MCF 10A (cell line): ENCODE measurements around the gene HTR3B. TPM values are rescaled to one million over a fixed set of nuclear protein-coding genes. Genes with fewer than 3 reads are reported as not detected.
"Not testable (repeated sequence)": the region's sequence is repeated elsewhere in the genome, so short reads cannot be mapped to it uniquely, and the experiment has no call there.

ENCODE experiments used
- BruUV-seq: library from RNA; stranded (reverse); fragments of 400-500 nt; replicated peaks from 2 replicates; lab custom pipeline; 2021; lab: Mats Ljungman, UMichigan
- CTCF ChIA-PET: fragments of 300-600 bp; sonication (Branson Sonifier 250); formaldehyde crosslinking; extraction: SDS; loops from one replicate; lab custom pipeline; 2021; ENCODE audit warnings: antibody characterized with exemption, inconsistent platforms; lab: Yijun Ruan, JAX
- POLR2A ChIA-PET: fragments of 300-600, 350-650 bp; sonication (Branson Sonifier 250); formaldehyde crosslinking; extraction: SDS; loops from one replicate; lab custom pipeline; 2020; ENCODE audit warnings: antibody characterized with exemption, inconsistent platforms; lab: Yijun Ruan, JAX
- DNase-seq: peaks from one replicate; pipeline ENCODE4 v3.0.0-alpha.2; 2018; ENCODE audit not compliant: unreplicated experiment
- H3K27ac Mint-ChIP-seq: one replicate; pipeline ENCODE4 v1.8.0; 2022; ENCODE audit warnings: mild to moderate bottlenecking, low read depth, mixed read lengths; ENCODE audit not compliant: unreplicated experiment
- H3K27me3 Mint-ChIP-seq: one replicate; pipeline ENCODE4 v1.8.0; 2022; ENCODE audit warnings: mixed read lengths; ENCODE audit not compliant: insufficient read depth, unreplicated experiment
- H3K36me3 Mint-ChIP-seq: one replicate; pipeline ENCODE4 v1.8.0; 2022; ENCODE audit warnings: mild to moderate bottlenecking, moderate library complexity, mixed read lengths; ENCODE audit not compliant: insufficient read depth, unreplicated experiment
- H3K4me1 Mint-ChIP-seq: one replicate; pipeline ENCODE4 v1.8.0; 2022; ENCODE audit warnings: mixed read lengths; ENCODE audit not compliant: insufficient read depth, unreplicated experiment
- H3K4me3 Mint-ChIP-seq: one replicate; pipeline ENCODE4 v1.8.0; 2022; ENCODE audit warnings: mild to moderate bottlenecking, moderate library complexity, mixed read lengths; ENCODE audit not compliant: unreplicated experiment
- H3K9me3 Mint-ChIP-seq: one replicate; pipeline ENCODE4 v1.8.0; 2022; ENCODE audit warnings: mixed read lengths; ENCODE audit not compliant: unreplicated experiment
- intact Hi-C: fragments of 100-400 bp; cut with micrococcal nuclease; formaldehyde crosslinking; loops from 2 replicates; pipeline ENCODE4 v1.14.1; 2022
- total RNA-seq: library from RNA; stranded (reverse); gene quantifications from 2 replicates; pipeline ENCODE4 v1.2.3, GENCODE V29; 2022
- TF ChIP-seq, protein P1 (sequence below): fragments of 200-600 bp; IDR thresholded peaks from one replicate; pipeline ENCODE4 v1.8.0; 2022; ENCODE audit warnings: antibody characterized with exemption, mild to moderate bottlenecking; ENCODE audit not compliant: unreplicated experiment

HTR3B gene
- total RNA-seq, 1 experiment from 2014 or later = not detected

DNA sequence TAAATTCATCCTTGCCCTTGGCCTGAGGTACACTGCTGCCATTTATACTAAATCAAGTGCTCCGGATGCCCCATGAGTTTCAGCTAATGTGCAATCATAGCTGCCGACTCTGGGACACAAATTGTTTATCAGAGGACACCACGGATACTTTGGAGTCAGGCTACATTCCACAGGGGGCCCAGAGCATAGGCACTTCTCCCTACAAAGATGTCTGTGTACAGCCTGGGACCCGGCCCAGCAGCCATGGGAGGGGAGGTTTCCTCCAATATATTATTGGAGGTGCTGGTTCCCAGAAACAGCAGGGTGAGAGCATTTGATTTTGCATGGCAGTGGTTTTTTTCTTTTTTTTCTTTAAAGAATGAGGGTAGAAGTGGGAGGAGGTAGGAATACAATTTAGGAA, 31.3 kb downstream of the HTR3B start:
- Mint-ChIP-seq H3K27ac (no peak overlapping the region), H3K4me3 (no peak overlapping the region), H3K36me3 (no peaks in the 10 kb centered on the region), H3K4me1 (no peaks in the 10 kb centered on the region), H3K27me3 (peaks cover 57% of the 10 kb centered on the region), H3K9me3 (no peaks in the 10 kb centered on the region)
- TF ChIP-seq, protein P1, sequence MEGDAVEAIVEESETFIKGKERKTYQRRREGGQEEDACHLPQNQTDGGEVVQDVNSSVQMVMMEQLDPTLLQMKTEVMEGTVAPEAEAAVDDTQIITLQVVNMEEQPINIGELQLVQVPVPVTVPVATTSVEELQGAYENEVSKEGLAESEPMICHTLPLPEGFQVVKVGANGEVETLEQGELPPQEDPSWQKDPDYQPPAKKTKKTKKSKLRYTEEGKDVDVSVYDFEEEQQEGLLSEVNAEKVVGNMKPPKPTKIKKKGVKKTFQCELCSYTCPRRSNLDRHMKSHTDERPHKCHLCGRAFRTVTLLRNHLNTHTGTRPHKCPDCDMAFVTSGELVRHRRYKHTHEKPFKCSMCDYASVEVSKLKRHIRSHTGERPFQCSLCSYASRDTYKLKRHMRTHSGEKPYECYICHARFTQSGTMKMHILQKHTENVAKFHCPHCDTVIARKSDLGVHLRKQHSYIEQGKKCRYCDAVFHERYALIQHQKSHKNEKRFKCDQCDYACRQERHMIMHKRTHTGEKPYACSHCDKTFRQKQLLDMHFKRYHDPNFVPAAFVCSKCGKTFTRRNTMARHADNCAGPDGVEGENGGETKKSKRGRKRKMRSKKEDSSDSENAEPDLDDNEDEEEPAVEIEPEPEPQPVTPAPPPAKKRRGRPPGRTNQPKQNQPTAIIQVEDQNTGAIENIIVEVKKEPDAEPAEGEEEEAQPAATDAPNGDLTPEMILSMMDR = no peak
- POLR2A ChIA-PET = interaction anchor here (0.9 kb wide), 1 partner anchor 259 kb away, joined by 3 read pairs; no protein-coding TSS in a partner anchor
- intact Hi-C loops = no loop called here
- no TSS peak for BruUV-seq
- no peak for DNase-seq
- CTCF ChIA-PET = interaction anchor here (0.6 kb wide), 1 partner anchor 93 kb away, joined by 3 read pairs; no protein-coding TSS in a partner anchor

DNA sequence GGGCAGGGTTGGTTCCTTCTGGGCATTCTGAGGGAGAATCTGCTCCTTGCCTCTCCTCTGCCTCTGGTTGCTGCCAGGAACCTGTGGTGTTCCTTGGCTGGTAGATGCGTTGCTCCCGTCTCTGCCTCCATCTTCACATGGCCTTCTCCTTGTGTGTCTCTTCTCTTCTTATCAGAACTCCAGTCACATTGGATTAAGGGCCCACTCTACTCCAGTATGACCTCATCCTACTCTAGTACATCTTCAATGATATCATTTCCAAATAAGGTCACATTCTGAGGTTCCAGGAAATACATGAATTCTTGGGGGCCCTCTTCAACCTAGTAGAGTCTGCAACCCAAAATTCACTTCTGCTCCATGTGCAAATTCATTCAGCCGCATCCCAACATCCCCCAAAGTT, 33.3 kb downstream of the HTR3B start:
- no peak for DNase-seq
- Mint-ChIP-seq H3K36me3 (no peaks in the 10 kb centered on the region), H3K4me3 (no peak overlapping the region), H3K27me3 (peaks cover 71% of the 10 kb centered on the region), H3K9me3 (no peaks in the 10 kb centered on the region), H3K4me1 (no peaks in the 10 kb centered on the region), H3K27ac (no peak overlapping the region)
- TF ChIP-seq, protein P1 = no peak
- ChIA-PET CTCF (no interaction called here), POLR2A (no interaction called here)
- BruUV-seq = no TSS peak
- intact Hi-C loops = no loop called here

DNA sequence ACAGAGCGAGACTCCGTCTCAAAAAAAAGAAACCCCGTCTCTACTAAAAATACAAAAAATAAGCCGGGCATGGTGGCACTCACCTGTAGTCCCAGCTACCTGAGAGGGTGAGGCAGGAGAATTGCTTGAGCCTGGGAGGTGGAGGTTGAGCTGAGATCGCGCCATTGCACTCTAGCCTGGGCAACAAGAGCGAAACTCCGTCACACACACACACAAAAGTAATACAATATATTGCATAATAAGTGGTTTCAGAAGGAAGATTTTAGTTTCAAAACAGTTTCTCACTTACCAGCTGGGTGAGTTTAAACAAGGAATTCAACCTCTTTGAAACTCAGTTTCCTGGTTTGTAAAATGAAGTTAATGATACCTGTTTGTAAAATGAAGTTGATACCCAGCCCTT, 37.7 kb downstream of the HTR3B start:
- no TSS peak for BruUV-seq
- POLR2A ChIA-PET = interaction anchor here (1.0 kb wide), 1 partner anchor 43 kb away, joined by 3 read pairs; no protein-coding TSS in a partner anchor
- no peaks in the 10 kb centered on the region for H3K4me1 Mint-ChIP-seq

DNA sequence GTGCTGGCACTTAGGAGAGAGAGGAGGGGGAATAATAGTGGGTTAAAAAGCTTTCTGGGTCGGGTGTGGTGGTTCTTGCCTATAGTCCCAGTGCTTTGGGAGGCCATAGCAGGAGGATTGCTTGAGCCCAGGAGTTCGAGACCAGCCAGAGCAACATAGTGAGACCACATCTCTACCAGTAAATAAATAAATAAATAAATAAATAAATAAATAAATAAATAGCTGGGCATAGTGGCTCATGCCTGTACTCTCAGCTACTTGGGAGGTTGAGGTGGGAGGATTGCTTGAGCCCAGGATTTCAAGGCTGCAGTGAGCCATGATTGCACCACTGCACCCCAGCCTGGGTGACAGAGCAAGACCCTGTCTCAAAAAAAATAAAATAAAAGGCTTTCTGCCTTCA, 41.6 kb downstream of the HTR3B start:
- DNase-seq, POLR2A ChIA-PET, intact Hi-C loops, BruUV-seq, H3K27ac Mint-ChIP-seq, H3K4me3 Mint-ChIP-seq, H3K36me3 Mint-ChIP-seq, H3K9me3 Mint-ChIP-seq, H3K4me1 Mint-ChIP-seq: not testable (repeated sequence)
- CTCF ChIA-PET = interaction anchor here (0.7 to 1.4 kb wide), 2 partner anchors 40 to 315 kb away, joined by 3 read pairs; no protein-coding TSS in a partner anchor
- peaks cover 61% of the 10 kb centered on the region for H3K27me3 Mint-ChIP-seq

More for the DNA sequence above, 37.7 kb downstream of the HTR3B start:
- DNase-seq = no peak
- CTCF ChIA-PET = interaction anchor here (1.1 kb wide), 1 partner anchor 47 kb away, joined by 4 read pairs; no protein-coding TSS in a partner anchor
- Mint-ChIP-seq H3K4me3 (no peak overlapping the region), H3K27ac (no peak overlapping the region), H3K36me3 (no peaks in the 10 kb centered on the region), H3K9me3 (no peaks in the 10 kb centered on the region), H3K27me3 (peaks cover 53% of the 10 kb centered on the region)
- intact Hi-C loops = no loop called here
- TF ChIP-seq, protein P1 = no peak
